ENCODE results near the gene TGFBRAP1. TPM values are rescaled to one million over a fixed set of nuclear protein-coding genes. Genes with fewer than 3 reads are reported as not detected.
"Not testable (repeated sequence)": the region's sequence is repeated elsewhere in the genome, so short reads cannot be mapped to it uniquely, and the experiment has no call there.

The TGFBRAP1 gene
- total RNA-seq, 1 experiment from 2014 or later = 16.7 TPM

DNA sequence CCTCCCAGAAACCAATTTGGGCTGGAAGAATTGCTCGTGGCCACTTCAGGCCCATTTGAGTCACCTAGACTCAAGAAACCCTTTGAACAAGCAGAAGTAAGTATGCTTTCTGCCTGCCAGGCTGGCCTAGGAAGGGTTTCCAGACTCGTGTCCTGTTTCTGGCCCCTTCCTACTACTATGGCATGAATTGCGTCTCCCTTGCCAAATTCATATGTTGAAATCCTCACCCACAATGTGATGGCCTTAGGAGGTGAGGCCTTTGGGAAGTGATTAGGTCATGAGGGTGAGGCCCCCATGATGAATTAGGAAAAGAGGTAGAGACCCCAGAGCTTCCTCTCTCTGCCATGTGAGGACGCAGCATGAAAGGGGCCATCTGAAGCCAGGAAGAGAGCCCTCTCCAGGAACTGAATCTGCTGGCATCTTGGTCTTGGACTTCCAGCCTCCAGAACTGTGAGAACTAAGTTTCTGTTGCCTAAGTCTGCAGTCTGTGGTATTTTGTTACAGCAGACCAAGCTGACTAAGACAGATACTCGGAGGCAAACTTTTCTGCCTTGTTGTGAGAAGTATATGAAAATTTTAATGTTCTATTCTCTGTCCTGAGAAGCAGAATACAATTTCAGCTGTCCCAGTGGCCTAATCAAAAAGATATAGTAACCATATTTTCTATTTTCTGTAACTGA, 74.9 kb downstream of the TGFBRAP1 start:
- H3K4me2 ChIP-seq = no peak overlapping the region
- H3K9me3 ChIP-seq (ENCODE audit: insufficient read depth, low read depth) = no peaks in the 10 kb centered on the region
- no peak overlapping the region for H2AFZ ChIP-seq
- intact Hi-C loops (cut with micrococcal nuclease; ENCODE audit: unreplicated experiment) = no loop called here
- no peaks in the 10 kb centered on the region for H3K27me3 ChIP-seq (ENCODE audit: insufficient read depth, low read depth)
- no TSS peak for BruUV-seq (replicated peaks)
- H3K4me3 ChIP-seq = no peak overlapping the region
- no peaks in the 10 kb centered on the region for H3F3A ChIP-seq (ENCODE audit: insufficient read depth, low read depth)
- no peaks in the 10 kb centered on the region for H3K4me1 ChIP-seq (replicated peaks; ENCODE audit: insufficient read depth)
- no peaks in the 10 kb centered on the region for H4K20me1 ChIP-seq (ENCODE audit: insufficient read depth)
- TF ChIP-seq, protein P1, sequence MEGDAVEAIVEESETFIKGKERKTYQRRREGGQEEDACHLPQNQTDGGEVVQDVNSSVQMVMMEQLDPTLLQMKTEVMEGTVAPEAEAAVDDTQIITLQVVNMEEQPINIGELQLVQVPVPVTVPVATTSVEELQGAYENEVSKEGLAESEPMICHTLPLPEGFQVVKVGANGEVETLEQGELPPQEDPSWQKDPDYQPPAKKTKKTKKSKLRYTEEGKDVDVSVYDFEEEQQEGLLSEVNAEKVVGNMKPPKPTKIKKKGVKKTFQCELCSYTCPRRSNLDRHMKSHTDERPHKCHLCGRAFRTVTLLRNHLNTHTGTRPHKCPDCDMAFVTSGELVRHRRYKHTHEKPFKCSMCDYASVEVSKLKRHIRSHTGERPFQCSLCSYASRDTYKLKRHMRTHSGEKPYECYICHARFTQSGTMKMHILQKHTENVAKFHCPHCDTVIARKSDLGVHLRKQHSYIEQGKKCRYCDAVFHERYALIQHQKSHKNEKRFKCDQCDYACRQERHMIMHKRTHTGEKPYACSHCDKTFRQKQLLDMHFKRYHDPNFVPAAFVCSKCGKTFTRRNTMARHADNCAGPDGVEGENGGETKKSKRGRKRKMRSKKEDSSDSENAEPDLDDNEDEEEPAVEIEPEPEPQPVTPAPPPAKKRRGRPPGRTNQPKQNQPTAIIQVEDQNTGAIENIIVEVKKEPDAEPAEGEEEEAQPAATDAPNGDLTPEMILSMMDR (conservative IDR thresholded peaks at IDR 0.05) = no peak
- no peak for TF ChIP-seq EZH2 (IDR thresholded peaks at IDR 0.05; ENCODE audit: low read depth)
- no peaks in the 10 kb centered on the region for H3K36me3 ChIP-seq (ENCODE audit: low read depth)
- no peak for DNase-seq
- H3K9me2 ChIP-seq (ENCODE audit: insufficient read depth) = no peaks in the 10 kb centered on the region
- no peak overlapping the region for H3K27ac ChIP-seq
- ChIA-PET CTCF (no interaction called here), POLR2A (ENCODE audit: unreplicated experiment) (no interaction called here)
- no peaks in the 10 kb centered on the region for H3K79me2 ChIP-seq (ENCODE audit: low read depth)

DNA sequence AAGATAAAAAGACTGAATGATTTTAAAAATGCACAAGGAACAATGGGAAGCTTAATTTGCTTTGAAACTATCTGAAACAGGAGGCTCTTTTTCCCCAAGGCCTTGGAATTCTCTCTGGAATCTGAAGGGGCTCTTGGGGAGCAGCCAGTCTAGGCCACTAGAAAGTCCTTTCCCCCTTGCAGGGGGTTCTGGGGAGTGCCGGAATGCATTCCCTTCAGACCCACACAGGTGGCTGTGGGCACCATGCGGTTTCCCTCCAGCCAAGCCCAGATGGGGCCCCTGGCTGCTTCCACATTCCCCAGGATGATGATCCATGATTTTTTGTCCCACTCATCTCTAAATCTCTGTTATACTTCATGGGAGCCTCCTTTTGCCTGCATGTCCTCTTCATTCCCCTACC, 77.3 kb downstream of the TGFBRAP1 start:
- Histone ChIP-seq H3K36me3 (ENCODE audit: low read depth) (no peaks in the 10 kb centered on the region), H3K27me3 (ENCODE audit: insufficient read depth, low read depth) (no peaks in the 10 kb centered on the region), H3K9me2 (ENCODE audit: insufficient read depth) (no peaks in the 10 kb centered on the region; the same call in 1 of the 2 replicates), H3K4me2 (no peak overlapping the region), H3K4me3 (no peak overlapping the region), H3K27ac (no peak overlapping the region), H3F3A (ENCODE audit: insufficient read depth, low read depth) (no peaks in the 10 kb centered on the region), H3K4me1 (replicated peaks; ENCODE audit: insufficient read depth) (no peaks in the 10 kb centered on the region), H3K9me3 (ENCODE audit: insufficient read depth, low read depth) (no peaks in the 10 kb centered on the region), H2AFZ (no peak overlapping the region), H3K79me2 (ENCODE audit: low read depth) (no peaks in the 10 kb centered on the region), H4K20me1 (ENCODE audit: insufficient read depth) (no peaks in the 10 kb centered on the region)
- ChIA-PET POLR2A (ENCODE audit: unreplicated experiment) (no interaction called here), CTCF (interaction anchor here (0.6 kb wide), 2 partner anchors 727 to 1606 kb away, joined by 3 to 5 read pairs; no protein-coding TSS in a partner anchor)
- DNase-seq = no peak
- intact Hi-C loops (cut with micrococcal nuclease; ENCODE audit: unreplicated experiment) = no loop called here
- no TSS peak for BruUV-seq (replicated peaks)
- TF ChIP-seq, protein P1 (conservative IDR thresholded peaks at IDR 0.05) = no peak
- no peak for TF ChIP-seq EZH2 (IDR thresholded peaks at IDR 0.05; ENCODE audit: low read depth)

DNA sequence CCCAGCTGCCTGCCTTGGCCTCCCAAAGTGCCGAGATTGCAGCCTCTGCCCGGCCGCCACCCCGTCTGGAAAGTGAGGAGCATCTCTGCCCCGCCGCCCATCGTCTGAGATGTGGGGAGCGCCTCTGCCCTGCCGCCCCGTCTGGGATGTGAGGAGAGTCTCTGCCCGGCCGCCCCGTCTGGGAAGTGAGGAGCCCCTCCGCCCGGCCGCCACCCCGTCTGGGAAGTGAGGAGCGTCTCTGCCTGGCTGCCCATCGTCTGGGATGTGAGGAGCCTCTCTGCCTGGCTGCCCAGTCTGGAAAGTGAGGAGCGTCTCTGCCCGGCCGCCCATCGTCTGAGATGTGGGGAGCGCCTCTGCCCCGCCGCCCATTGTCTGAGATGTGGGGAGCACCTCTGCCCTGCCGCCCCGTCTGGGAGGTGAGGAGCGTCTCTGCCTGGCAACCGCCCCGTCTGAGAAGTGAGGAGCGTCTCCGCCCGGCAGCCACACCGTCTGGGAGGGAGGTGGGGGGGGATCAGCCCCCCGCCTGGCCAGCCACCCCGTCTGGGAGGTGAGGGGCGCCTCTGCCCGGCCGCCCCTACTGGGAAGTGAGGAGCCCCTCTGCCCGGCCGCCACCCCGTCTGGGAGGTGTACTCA, 78.4 kb downstream of the TGFBRAP1 start:
- H3K27me3 ChIP-seq (ENCODE audit: insufficient read depth, low read depth); H3K27ac ChIP-seq; BruUV-seq (replicated peaks); H3K79me2 ChIP-seq (ENCODE audit: low read depth); H3K4me2 ChIP-seq; H3K4me3 ChIP-seq; H3K9me2 ChIP-seq (ENCODE audit: insufficient read depth); H3K4me1 ChIP-seq (replicated peaks; ENCODE audit: insufficient read depth); H3K36me3 ChIP-seq (ENCODE audit: low read depth); H3K9me3 ChIP-seq (ENCODE audit: insufficient read depth, low read depth); H4K20me1 ChIP-seq (ENCODE audit: insufficient read depth); POLR2A ChIA-PET (ENCODE audit: unreplicated experiment); intact Hi-C loops (cut with micrococcal nuclease; ENCODE audit: unreplicated experiment); DNase-seq; H3F3A ChIP-seq (ENCODE audit: insufficient read depth, low read depth); CTCF ChIA-PET; H2AFZ ChIP-seq: not testable (repeated sequence)

Measured in PC-9 (cell line).